GM13976 (cell line): ENCODE results near the gene GLIPR2.

Experiments
- DNase-seq: peaks from one replicate; pipeline ENCODE4 v3.0.0; 2012; ENCODE audit warnings: low spot score
- in situ Hi-C: fragments of 300-500 bp; cut with MboI; formaldehyde crosslinking; loops from one replicate; pipeline ENCODE4 v1.12.0; 2022; ENCODE audit warnings: low sequenced_read_pairs, mixed read lengths, inconsistent platforms; ENCODE audit not compliant: unreplicated experiment
- TF ChIP-seq, protein P1 (sequence below): IDR thresholded peaks from 2 replicates; pipeline ENCODE4 v1.5.1; 2012; ENCODE audit warnings: borderline replicate concordance, mild to moderate bottlenecking; ENCODE audit not compliant: insufficient read depth; ENCODE audit errors: extremely low read depth, missing control alignments, control extremely low read depth

Gene GLIPR2

GRCh38 chr9:36110434-36110833 lies 26.1 kb upstream of the GLIPR2 start:
- in situ Hi-C loops: no loop called here
- TF ChIP-seq, protein P1, sequence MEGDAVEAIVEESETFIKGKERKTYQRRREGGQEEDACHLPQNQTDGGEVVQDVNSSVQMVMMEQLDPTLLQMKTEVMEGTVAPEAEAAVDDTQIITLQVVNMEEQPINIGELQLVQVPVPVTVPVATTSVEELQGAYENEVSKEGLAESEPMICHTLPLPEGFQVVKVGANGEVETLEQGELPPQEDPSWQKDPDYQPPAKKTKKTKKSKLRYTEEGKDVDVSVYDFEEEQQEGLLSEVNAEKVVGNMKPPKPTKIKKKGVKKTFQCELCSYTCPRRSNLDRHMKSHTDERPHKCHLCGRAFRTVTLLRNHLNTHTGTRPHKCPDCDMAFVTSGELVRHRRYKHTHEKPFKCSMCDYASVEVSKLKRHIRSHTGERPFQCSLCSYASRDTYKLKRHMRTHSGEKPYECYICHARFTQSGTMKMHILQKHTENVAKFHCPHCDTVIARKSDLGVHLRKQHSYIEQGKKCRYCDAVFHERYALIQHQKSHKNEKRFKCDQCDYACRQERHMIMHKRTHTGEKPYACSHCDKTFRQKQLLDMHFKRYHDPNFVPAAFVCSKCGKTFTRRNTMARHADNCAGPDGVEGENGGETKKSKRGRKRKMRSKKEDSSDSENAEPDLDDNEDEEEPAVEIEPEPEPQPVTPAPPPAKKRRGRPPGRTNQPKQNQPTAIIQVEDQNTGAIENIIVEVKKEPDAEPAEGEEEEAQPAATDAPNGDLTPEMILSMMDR: no peak
- no peak for DNase-seq

DNA sequence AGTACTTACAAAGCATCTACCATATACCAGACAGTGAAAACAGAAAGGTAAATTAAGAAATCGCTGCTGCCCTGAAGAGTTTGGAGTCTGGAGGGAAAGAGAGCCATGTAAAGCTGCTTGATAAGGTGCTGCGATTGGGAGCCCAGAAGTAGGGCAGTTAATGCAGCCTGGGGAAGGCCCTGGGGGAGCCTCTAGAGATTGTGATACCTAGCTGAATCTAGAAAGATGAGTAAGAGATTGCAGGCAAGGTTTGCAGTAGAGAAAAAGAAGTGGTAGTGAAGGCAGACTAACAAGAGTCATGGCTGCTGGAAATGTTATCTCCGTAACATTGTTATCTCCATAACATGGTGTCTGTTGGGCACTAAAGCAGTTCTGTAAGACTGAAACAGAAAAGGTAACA lies 24.0 kb upstream of the GLIPR2 start:
- no peak for DNase-seq
- TF ChIP-seq, protein P1: no peak
- in situ Hi-C loops: no loop called here

GRCh38 chr9:36113999-36114398 lies 22.5 kb upstream of the GLIPR2 start:
- in situ Hi-C loops: no loop called here
- DNase-seq: no peak
- TF ChIP-seq, protein P1: no peak

GRCh38 chr9:36116593-36116992 lies 19.9 kb upstream of the GLIPR2 start:
- in situ Hi-C loops: no loop called here
- no peak for DNase-seq
- TF ChIP-seq, protein P1: no peak

GRCh38 chr9:36118201-36118600 lies 18.3 kb upstream of the GLIPR2 start:
- no peak for DNase-seq
- in situ Hi-C loops: no loop called here
- TF ChIP-seq, protein P1: no peak

DNA sequence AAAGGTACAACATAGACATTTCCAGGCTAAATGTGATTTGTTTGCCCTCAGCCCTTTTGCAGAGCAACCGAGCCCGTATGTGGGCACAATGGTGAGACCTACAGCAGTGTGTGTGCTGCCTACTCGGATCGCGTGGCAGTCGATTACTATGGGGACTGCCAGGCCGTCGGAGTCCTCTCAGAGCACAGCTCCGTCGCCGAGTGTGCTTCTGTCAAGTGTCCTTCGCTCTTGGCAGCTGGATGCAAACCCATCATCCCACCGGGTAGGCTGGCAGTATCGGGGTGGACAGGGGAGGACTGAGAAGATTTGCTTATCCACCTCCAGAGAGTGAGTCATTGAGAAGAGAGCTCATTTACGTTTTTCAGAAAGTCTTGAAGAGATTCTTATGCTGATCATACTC lies 17.8 kb upstream of the GLIPR2 start:
- DNase-seq: no peak
- TF ChIP-seq, protein P1: no peak
- in situ Hi-C loops: no loop called here

- in situ Hi-C loops: no loop called here
- TF ChIP-seq, protein P1: no peak
- no peak for DNase-seq
Observed at GRCh38 chr9:36119476-36119875, 17.1 kb upstream of the GLIPR2 start.
